GM18873 (cell line): ENCODE data around the gene ZDHHC11.
"Not testable (repeated sequence)": the region's sequence is repeated elsewhere in the genome, so short reads cannot be mapped to it uniquely, and the experiment has no call there.

Experiments used
- ATAC-seq: cut with Tn5 transposase; IDR thresholded peaks from one replicate; pipeline ENCODE4 v1.9.1; 2021; ENCODE audit warnings: mild to moderate bottlenecking, moderate library complexity, moderate number of reproducible peaks; ENCODE audit not compliant: unreplicated experiment, low FRiP score

ZDHHC11 gene

GRCh38 chr5:880816-881550 lies 30.2 kb upstream of the ZDHHC11 start:
- ATAC-seq: no peak

- not testable (repeated sequence) for ATAC-seq
These were observed 27.9 kb upstream of the ZDHHC11 start for GRCh38 chr5:878677-879076.

- no peak for ATAC-seq
These were observed 27.3 kb upstream of the ZDHHC11 start for GRCh38 chr5:878125-878524.

- no peak for ATAC-seq
These were observed 25.9 kb upstream of the ZDHHC11 start for GRCh38 chr5:876398-877365.

- ATAC-seq: no peak
These were observed 25.1 kb upstream of the ZDHHC11 start for GRCh38 chr5:875931-876330.

GRCh38 chr5:873328-873727 lies 22.5 kb upstream of the ZDHHC11 start:
- no peak for ATAC-seq

- no peak for ATAC-seq
These were observed 21.5 kb upstream of the ZDHHC11 start for GRCh38 chr5:872301-872700.

- ATAC-seq: no peak
These were observed 21.0 kb upstream of the ZDHHC11 start for GRCh38 chr5:871596-872298.

GRCh38 chr5:870956-871355 lies 20.2 kb upstream of the ZDHHC11 start:
- ATAC-seq: no peak

GRCh38 chr5:868428-869135 lies 17.8 kb upstream of the ZDHHC11 start:
- no peak for ATAC-seq

GRCh38 chr5:867300-867870 lies 16.6 kb upstream of the ZDHHC11 start:
- no peak for ATAC-seq

- no peak for ATAC-seq
These were observed 15.0 kb upstream of the ZDHHC11 start for GRCh38 chr5:865771-866170.

- ATAC-seq: no peak
These were observed 14.4 kb upstream of the ZDHHC11 start for GRCh38 chr5:865168-865521.

GRCh38 chr5:864492-865167 lies 13.8 kb upstream of the ZDHHC11 start:
- no peak for ATAC-seq

GRCh38 chr5:863244-863805 lies 12.5 kb upstream of the ZDHHC11 start:
- no peak for ATAC-seq

- ATAC-seq: no peak
These were observed 11.8 kb upstream of the ZDHHC11 start for GRCh38 chr5:862367-863243.

- ATAC-seq: no peak
These were observed 10.9 kb upstream of the ZDHHC11 start for GRCh38 chr5:861442-862366.
